ENCODE data around the gene KCNQ2.
"Not testable (repeated sequence)": the region's sequence is repeated elsewhere in the genome, so short reads cannot be mapped to it uniquely, and the experiment has no call there.

Gene KCNQ2

DNA sequence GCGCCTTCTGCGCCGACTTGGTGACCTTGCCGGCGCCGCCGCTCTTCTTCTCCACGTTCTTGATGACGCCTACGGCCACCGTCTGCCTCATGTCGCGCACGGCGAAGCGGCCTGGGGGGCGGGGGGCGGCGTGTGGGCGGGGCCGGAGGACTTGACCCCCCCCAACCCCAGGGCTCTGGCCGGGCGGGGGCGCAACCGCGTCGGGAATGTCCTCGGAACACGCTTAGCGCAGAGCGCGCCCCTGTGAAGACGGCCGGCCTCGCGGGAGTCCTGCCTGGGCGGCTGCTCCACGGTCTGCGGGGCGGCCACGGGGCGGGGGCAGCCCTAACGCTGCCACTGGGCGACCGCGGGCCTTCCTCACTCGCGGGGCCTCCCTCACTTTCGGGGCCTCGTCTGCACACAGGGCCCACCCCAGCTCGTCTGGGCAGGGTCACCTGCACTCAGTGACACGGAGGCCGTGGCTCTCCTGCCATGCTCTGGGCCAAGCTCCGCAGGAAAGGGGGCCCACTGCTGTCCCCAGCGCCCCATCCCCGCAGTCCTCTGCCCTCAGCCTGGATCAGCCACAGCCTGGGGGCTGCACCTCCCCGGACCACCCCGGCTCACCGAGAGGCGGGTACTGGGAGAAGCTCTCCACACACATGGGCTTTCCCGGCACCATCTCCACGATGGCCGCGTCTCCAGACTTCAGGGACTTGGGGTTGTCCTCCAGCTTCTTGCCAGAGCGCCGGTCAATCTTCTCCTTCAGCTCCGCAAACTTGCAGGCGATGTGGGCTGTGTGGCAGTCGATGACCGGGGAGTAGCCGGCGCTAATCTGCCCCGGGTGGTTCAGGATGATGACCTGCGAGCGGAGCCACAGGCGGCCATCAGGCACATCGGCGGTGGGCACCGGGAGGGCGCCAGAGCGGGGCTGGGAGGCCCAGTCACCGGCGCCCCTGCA, 16.1 kb upstream of the KCNQ2 start:
- no peak for DNase-seq

DNA sequence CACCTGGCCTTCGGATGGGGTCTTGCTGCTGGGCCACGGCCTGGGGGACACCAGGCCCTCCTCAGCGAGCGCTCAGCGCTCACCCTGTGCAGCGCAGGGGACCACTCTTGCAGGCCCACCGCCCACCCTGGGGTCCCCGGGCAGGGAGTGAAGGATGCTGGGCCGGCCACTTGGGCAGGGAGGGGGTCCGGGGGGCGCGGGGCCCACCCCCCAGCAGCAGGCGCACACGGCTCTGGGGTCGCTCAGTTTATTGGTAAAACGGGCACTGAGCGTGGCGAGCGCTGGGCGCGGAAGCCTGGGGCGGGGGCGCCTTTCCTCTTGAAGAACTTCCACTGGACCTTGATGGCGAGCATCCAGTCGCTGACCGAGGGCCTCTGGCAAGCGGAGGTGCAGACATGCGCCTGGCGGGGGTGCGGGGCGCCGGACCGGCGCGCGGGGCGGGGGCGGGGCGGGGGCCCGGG, 15.4 kb upstream of the KCNQ2 start:
- DNase-seq: no peak

- no peak for DNase-seq
Observed at GRCh38 chr20:63487116-63487764, 14.8 kb upstream of the KCNQ2 start.

DNA sequence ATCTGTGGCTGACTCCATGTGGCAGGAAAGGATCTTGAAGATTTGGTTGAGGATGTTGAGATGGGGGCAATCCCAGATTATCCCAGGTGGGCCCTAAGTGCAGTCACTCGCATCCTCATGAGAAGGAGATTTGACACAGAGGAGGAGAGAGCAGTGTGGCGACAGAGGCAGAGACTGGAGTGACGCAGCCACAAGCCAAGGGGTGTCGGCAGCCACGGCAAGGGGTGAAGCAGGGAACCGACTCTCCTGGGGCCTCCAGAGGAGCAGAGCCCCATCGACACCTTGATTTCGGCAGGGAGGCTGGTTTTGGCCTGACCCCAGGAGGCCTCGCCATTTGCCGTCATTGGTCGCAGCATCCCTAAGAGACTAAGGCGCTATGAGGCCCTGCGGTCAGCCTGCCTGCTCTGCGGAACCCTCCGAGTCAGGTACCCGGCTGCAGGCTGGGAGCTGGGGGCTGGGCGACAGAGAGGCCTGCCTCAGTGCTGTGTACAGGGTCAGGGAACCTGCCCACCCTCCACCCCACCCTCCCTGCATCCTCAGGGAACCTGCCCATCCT, 13.9 kb upstream of the KCNQ2 start:
- DNase-seq: no peak

DNA sequence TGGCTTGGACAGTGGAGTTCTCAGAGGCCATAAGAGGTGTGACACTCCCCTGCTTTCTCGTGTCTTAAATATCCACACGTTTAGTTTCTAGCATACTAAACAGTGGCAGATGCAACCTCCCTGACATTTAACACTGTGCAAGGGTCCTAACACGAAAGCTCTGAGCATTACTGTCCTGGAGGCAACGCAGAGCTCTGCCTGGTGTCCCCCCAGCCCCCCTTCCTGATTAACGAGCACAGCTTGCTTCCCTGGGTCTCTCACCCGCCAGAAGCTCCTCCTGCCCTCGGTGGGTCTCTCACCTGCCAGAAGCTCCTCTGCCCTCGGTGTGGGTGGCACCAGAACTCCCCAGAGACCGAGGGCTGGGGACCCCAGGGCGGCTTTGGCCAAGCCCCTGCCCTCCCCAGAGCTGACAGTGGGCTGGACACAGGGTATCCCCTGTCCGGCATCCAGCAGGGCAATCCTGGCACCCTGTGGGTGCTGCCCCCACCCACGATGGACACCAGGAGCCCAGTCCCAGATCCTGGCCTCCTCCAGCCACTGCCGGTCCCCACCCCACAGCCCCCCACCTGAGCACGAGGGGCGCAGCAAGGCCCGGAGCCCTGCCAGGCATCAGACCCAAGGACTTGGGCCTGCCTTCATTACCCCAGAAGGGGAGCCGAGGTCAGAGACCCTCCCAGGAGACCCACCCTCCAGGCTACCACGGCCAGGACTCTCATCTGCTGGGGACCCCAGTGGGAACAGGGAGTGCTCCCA, 12.4 kb upstream of the KCNQ2 start:
- no peak for DNase-seq

DNA sequence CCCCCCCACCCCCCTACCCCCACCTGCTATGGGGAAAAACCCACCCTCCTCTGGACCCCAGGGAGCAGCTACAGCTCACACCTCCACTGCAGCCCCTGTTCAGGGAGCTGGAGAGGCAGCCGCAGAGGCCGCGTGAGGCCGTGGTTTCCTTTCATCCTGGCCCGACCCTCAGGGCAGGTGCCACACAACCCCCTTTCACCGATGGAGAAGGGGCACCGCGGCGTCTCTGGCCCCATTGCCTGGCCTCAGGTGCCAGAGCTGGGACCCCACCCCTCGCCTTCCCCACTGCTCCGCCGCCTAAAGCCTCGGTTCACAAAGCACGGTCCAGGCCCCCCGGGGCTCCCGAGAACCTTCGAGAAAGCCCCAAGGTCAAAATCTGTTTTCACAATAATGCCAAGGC, 11.8 kb upstream of the KCNQ2 start:
- no peak for DNase-seq

DNA sequence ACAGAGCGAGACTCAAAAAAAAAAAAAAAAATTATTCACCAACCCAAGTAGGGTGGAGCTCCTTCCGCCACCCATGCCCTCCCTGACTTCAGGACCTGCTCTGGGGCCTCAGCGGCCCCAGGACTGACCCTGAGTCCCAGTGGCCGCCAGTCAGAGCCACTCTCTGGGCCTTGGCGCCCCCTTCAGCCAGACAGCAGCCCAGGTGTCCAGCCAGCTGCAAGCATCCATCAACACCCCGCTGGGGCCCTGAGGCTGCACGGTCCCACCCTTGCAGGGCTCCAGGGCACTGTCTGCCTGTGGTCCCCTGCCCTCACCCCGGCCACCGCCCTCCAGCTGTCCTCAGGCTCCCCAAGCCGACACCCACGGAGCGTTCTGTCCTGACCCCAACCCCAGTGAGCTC, 11.4 kb upstream of the KCNQ2 start:
- no peak for DNase-seq

DNA sequence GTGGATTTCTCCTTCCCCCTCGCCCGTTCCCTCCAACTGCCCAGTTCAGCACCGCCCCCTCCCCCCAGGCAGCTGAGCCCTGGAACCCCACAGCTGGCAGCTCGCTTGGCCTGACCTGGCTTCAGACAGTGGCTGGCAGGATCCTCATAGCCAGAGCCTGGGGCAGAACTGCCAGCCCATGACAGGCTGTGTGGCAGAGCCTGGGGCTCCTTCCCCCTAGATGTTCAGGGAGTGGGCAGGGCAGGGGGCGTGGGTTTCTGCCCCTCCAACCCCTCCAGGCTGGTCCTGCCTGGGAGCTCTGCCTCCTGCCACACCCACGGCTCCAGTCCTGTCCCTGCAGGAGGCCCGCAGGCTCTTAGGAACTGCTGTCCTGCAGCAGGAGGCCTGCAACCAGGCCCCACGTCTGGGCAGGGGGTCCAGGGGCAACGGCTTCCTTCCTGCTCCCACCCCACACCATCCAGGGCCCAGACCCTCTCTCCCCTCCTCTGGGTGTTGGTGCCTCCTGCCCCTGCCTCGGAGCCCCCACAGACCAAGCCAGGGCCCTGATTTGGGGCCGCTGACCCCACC, 9.6 kb upstream of the KCNQ2 start:
- DNase-seq: no peak

DNA sequence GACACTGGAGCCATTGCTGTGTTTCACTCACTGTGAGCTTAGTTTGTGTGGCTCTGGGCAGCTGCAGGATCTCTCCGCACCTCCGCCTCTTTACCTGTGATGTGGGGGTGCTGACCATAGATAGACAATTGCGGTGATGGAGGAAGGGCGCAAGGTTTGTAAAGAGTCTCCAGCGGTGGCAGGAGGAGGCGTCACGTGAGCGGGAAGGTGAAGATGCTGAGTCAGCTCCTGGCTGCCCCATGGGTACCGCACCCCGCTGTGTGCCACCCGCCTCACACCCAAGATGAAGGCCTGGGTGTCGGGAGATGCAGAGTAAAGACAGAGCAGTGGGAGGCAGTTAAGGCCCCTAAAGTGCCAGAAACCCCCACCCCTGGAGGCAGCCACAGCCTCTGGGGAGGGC, 9.0 kb upstream of the KCNQ2 start:
- DNase-seq: no peak

- not testable (repeated sequence) for DNase-seq
Observed at GRCh38 chr20:63479695-63480419, 7.4 kb upstream of the KCNQ2 start.

DNA sequence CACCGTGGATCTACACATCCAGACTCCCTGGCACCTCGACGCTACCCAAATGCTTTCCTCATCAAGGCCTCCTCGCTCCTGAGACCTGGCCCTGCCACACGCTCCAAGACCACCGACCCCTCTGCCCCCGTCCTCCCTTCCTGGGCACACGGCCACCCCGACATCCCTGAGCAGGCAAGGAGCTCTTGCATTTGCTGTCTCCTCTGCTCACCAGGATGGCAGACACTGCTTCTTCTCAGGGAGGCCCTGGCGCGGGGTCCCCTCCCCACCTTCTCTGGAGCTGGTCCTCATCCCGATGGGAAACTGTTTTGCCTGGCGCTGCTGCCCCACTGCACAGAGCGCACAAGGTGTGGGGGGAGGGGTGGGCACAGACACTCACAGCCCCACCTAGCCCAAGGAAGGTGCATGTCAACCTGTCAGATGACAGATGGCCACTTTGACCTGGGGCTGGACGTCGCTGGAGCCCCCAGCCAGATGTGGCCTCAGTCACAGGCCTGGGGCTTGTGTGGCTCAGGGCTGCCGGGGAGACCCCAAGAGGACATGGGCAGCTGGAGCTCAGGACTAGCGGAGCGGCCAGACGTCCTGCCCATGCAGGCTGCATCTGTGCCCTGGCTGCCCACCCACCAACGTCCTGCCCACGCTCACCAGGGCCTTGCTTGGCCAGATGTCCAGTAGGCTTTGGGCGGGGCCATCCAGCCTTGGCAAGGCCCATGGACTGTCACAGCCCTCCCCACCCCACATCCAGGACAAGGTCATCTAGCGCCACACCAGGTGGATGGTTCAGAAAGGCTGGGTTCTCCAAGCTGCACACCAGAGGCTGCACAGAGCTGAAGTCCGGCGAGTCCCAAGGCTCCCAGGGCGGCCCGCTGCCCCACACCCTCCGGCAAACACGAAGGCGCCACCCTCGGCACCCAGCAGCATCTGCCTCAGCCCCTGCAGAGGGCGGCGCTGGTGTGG, 6.2 kb upstream of the KCNQ2 start:
- no peak for DNase-seq

DNA sequence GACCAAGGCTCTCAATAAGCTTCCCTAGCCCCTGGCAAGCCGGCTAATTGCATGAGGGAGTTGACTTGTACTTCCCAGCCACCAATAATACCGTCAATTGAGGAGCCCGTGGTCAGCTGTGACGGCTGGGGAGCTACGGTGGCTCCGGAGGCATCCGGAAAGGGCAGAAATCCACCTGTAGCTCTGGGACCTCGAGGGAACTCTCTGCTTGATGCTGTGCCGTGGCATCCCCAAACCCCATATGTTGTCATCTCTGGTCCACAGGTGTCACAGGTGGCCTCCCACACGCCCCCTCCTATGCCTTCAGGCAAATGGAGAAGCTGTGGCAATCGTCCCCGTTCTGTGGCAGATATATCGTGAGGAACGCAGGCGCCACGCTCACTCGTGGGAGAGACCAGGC, 5.5 kb upstream of the KCNQ2 start:
- no peak for DNase-seq

GRCh38 chr20:63477061-63477616, 4.7 kb upstream of the KCNQ2 start:
- DNase-seq: no peak

DNA sequence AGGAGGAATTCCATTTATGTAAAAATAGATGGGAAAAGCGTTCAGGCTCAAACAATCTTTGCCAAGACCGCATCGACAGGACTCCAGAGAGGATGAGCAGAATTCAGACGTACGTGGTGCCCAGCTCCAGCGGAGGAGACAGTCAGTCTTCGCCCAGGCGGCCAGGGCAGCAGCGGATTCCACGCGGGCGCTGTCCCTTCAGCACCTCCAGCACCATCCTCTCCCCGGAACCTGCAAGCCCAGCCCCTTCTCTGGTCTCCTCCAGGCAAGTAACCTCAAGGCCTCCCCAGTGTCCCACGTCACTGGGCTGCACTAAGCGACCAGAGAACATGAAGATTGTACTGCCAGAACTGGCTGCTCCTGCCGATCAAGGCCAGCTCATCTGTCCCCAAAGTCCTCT, 2.8 kb upstream of the KCNQ2 start:
- DNase-seq: no peak

- no peak for DNase-seq
Observed at GRCh38 chr20:63473555-63474449, 1.3 kb upstream of the KCNQ2 start.

- no peak for DNase-seq
Observed at GRCh38 chr20:63472862-63473390, 471 bp upstream of the KCNQ2 start.

- DNase-seq: no peak
Observed at GRCh38 chr20:63471717-63471980, 806 bp downstream of the KCNQ2 start.

- DNase-seq: no peak
Observed at GRCh38 chr20:63471002-63471716, 1.3 kb downstream of the KCNQ2 start.

- no peak for DNase-seq
Observed at GRCh38 chr20:63470410-63470809, 2.0 kb downstream of the KCNQ2 start.

Data from SHP77 (cell line).